Keratinocyte (primary cell): ENCODE measurements around the gene SMOC1. TPM values are rescaled to one million over a fixed set of nuclear protein-coding genes. Genes with fewer than 3 reads are reported as not detected.

Source experiments
- DNase-seq: peaks from one replicate; pipeline ENCODE4 v3.0.0-alpha.2; 2011; ENCODE audit warnings: low read depth, missing footprints, low spot score
- FAIRE-seq: peaks from 2 replicates; lab custom pipeline; 2011; peaks lifted over from hg19 to GRCh38; lab: Jason Lieb, UNC
- H2AFZ ChIP-seq: 2 replicates; pipeline ENCODE4 v1.6.0; 2012; ENCODE audit warnings: low read length, control low read depth, inconsistent platforms; ENCODE audit not compliant: control insufficient read depth
- H3K27ac ChIP-seq: 2 replicates; pipeline ENCODE4 v1.5.1; 2011; ENCODE audit warnings: low read length; ENCODE audit not compliant: control insufficient read depth, insufficient read depth
- H3K27me3 ChIP-seq: 3 replicates; pipeline ENCODE4 v1.6.0; 2011; ENCODE audit warnings: low read length; ENCODE audit not compliant: control insufficient read depth, insufficient read depth; ENCODE audit errors: extremely low read depth
- H3K36me3 ChIP-seq, 2 experiments: 2 replicates in 1 of 2; 3 replicates in 1 of 2; pipeline ENCODE4 v1.5.1; 2011; ENCODE audit warnings: low read length in 2 of 2, mild to moderate bottlenecking in 1 of 2; ENCODE audit not compliant: control insufficient read depth in 2 of 2, insufficient read depth in 2 of 2; ENCODE audit errors: extremely low read depth in 1 of 2
- H3K4me1 ChIP-seq: 3 replicates; pipeline ENCODE4 v1.5.1; 2011; ENCODE audit warnings: low read length; ENCODE audit not compliant: control insufficient read depth, insufficient read depth; ENCODE audit errors: extremely low read depth
- H3K4me2 ChIP-seq: 3 replicates; pipeline ENCODE4 v1.6.0; 2011; ENCODE audit warnings: low read depth, low read length; ENCODE audit not compliant: control insufficient read depth, insufficient read depth; ENCODE audit errors: extremely low read depth
- H3K4me3 ChIP-seq, 3 experiments: fragments of 200-600 bp in 1 of 3; sonication (generic) in 1 of 3; 2 replicates in 2 of 3; 3 replicates in 1 of 3; pipeline ENCODE4 v1.5.1; 2011 to 2016; ENCODE audit warnings: low read length in 3 of 3, mild to moderate bottlenecking in 3 of 3, control low read depth in 2 of 3, inconsistent platforms in 1 of 3, low read depth in 1 of 3, mixed read lengths in 1 of 3, mixed run types in 1 of 3, moderate library complexity in 1 of 3; ENCODE audit not compliant: control insufficient read depth in 2 of 3, insufficient read depth in 2 of 3; ENCODE audit errors: extremely low read depth in 1 of 3
- H3K79me2 ChIP-seq: 2 replicates; pipeline ENCODE4 v1.6.0; 2012; ENCODE audit warnings: low read length; ENCODE audit not compliant: control insufficient read depth, insufficient read depth
- H3K9ac ChIP-seq: 3 replicates; pipeline ENCODE4 v1.6.0; 2011; ENCODE audit warnings: low read length; ENCODE audit not compliant: control insufficient read depth, insufficient read depth; ENCODE audit errors: extremely low read depth
- H3K9me1 ChIP-seq: 3 replicates; pipeline ENCODE4 v1.6.0; 2011; ENCODE audit warnings: low read length; ENCODE audit not compliant: control insufficient read depth, insufficient read depth; ENCODE audit errors: extremely low read depth
- H3K9me3 ChIP-seq: 2 replicates; pipeline ENCODE4 v1.5.1; 2012; ENCODE audit warnings: low read depth, low read length; ENCODE audit not compliant: control insufficient read depth
- H4K20me1 ChIP-seq: 3 replicates; pipeline ENCODE4 v1.6.0; 2011; ENCODE audit warnings: low read length; ENCODE audit not compliant: control insufficient read depth, insufficient read depth; ENCODE audit errors: extremely low read depth
- CTCF ChIP-seq, 3 experiments: IDR thresholded peaks in 1 of 3; conservative IDR thresholded peaks in 1 of 3; optimal IDR thresholded peaks in 1 of 3; 2 replicates in 2 of 3; 3 replicates in 1 of 3; pipeline versions ENCODE3 to v1.5.1; 2011; ENCODE audit warnings: low read length in 3 of 3, mild to moderate bottlenecking in 3 of 3, moderate library complexity in 2 of 3, control low read depth in 1 of 3, inconsistent platforms in 1 of 3; ENCODE audit not compliant: insufficient read depth in 2 of 3; ENCODE audit errors: extremely low read depth in 1 of 3
- EZH2 ChIP-seq: IDR thresholded peaks from one replicate; pipeline ENCODE4 v1.6.1; 2012; ENCODE audit warnings: inconsistent platforms, mild to moderate bottlenecking, low read length, moderate library complexity
- dilution Hi-C: fragments of 300-500 bp; cut with MboI; formaldehyde crosslinking; loops from one replicate; pipeline ENCODE4 v1.7.0; 2020; ENCODE audit warnings: low sequenced_read_pairs; ENCODE audit not compliant: extremely low pct_ligation_motif_present
- polyA plus RNA-seq, 5 experiments: library from polyadenylated mRNA; depleted of rRNA in 3 of 5; stranded (reverse) in 3 of 5; stranded (forward) in 1 of 5; unstranded in 1 of 5; fragments of >200 nt; gene quantifications; 1 replicate in 1 of 5; 2 replicates in 3 of 5; 3 replicates in 1 of 5; pipeline versions ENCODE4 v1.2.1 to v1.2.3, GENCODE V29; 2011 to 2012; ENCODE audit warnings: missing spikeins in 2 of 5, low read depth in 1 of 5, low replicate concordance in 1 of 5

Gene SMOC1
- polyA plus RNA-seq, 1 donor (not counting 4 experiments of a cell fraction or from before 2014, with no cell fraction given), result 6.0 TPM

- Histone ChIP-seq H3K4me1 (peaks cover 41% of the 10 kb centered on the region), H4K20me1 (no peaks in the 10 kb centered on the region), H3K27ac (no peak overlapping the region), H2AFZ (no peak overlapping the region), H3K4me3 (no peak overlapping the region), H3K9me1 (no peaks in the 10 kb centered on the region), H3K4me2 (no peak overlapping the region), H3K9me3 (no peaks in the 10 kb centered on the region), H3K9ac (no peak overlapping the region), H3K36me3 (no peaks in the 10 kb centered on the region), H3K79me2 (no peaks in the 10 kb centered on the region), H3K27me3 (no peaks in the 10 kb centered on the region)
- DNase-seq (no peak), FAIRE-seq (no peak)
- TF ChIP-seq EZH2 (no peak), CTCF (optimal IDR thresholded peaks at IDR 0.05 in 1 of 3, IDR thresholded peaks at IDR 0.05 in 1 of 3, conservative IDR thresholded peaks at IDR 0.05 in 1 of 3; ENCODE audit: extremely low read depth in 1 of 3, insufficient read depth in 2 of 3, low read length in 3 of 3) (no peak)
- dilution Hi-C loops, result no loop called here
These were observed 103.1 kb downstream of the SMOC1 start for GRCh38 chr14:69982220-69982839.

- dilution Hi-C loops, result no loop called here
- no peaks in the 10 kb centered on the region for H3K36me3 ChIP-seq
- no peak for FAIRE-seq
- no peak for DNase-seq
- no peak overlapping the region for H3K27ac ChIP-seq
- H3K79me2 ChIP-seq, result no peaks in the 10 kb centered on the region
- H3K9me3 ChIP-seq, result no peaks in the 10 kb centered on the region
- H4K20me1 ChIP-seq, result no peaks in the 10 kb centered on the region
- no peak overlapping the region for H3K4me3 ChIP-seq
- H3K27me3 ChIP-seq, result no peaks in the 10 kb centered on the region
- no peak overlapping the region for H3K9ac ChIP-seq
- H3K4me1 ChIP-seq, result peaks cover 41% of the 10 kb centered on the region
- TF ChIP-seq CTCF (optimal IDR thresholded peaks at IDR 0.05 in 1 of 3, IDR thresholded peaks at IDR 0.05 in 1 of 3, conservative IDR thresholded peaks at IDR 0.05 in 1 of 3; ENCODE audit: extremely low read depth in 1 of 3, insufficient read depth in 2 of 3, low read length in 3 of 3), result no peak
- H3K4me2 ChIP-seq, result no peak overlapping the region
- no peaks in the 10 kb centered on the region for H3K9me1 ChIP-seq
- no peak overlapping the region for H2AFZ ChIP-seq
These were observed 103.7 kb downstream of the SMOC1 start for GRCh38 chr14:69982886-69983285.
